SW 1271 (cell line): ENCODE measurements around the gene PRKAG2.

Experiments
- DNase-seq, 2 experiments: peaks; one replicate each; lab custom pipeline; 2025; lab: John Stamatoyannopoulos, UW

PRKAG2 gene

GRCh38 chr7:151865070-151865670, 11.7 kb downstream of the PRKAG2 start:
- DNase-seq: no peak

DNA sequence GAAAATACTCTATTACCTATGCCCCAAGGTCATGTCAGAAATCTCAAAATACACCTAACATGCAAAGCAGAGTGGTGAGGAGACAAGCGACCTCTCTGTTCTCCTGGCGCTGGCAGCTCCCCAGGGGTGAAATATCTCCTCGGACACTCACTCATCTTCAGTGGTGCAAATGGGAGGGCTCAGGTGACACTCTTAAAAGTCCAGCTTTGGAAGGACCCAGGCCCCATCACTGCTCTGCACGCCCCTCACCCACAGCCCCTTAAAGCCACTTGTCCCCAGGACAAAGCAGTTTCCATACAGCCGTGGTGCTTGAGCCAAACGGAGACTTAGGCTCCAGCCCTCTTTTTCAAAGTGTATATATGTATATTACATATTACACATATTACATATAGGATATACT, 12.4 kb downstream of the PRKAG2 start:
- no peak for DNase-seq

GRCh38 chr7:151864081-151864480, 12.8 kb downstream of the PRKAG2 start:
- DNase-seq: no peak

DNA sequence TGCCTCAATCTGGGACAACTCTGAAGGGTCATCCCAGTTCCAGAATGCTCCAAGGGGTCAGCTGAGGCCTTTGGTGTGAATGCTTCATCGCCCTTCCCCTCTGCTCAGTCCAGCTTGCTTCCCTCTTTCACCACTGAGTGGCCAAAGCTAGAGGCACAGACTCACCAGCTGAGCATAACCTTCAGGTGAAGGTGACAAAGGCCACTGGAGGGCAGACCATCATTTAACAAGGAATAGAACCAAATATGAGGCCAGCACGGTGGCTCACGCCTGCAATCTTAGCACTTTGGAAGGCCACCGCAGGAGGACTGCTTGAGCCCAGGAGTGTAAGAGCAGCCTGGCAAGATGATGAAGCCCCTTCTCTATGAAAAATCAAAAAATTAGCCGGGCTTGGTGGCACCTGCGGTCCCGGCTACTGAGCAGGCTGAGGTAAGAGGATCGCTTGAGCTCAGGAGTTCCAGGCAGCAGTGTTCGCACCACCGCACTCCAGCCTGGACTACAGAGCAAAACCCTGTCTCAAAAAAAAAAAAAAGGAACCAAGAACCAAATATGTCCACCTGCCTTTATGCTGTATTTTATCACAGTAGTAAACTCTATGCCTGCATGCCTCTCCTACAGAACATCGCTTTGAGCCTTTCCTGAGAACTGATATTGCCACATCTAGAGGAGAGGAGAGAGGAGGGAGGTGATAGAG, 13.4 kb downstream of the PRKAG2 start:
- no peak for DNase-seq

DNA sequence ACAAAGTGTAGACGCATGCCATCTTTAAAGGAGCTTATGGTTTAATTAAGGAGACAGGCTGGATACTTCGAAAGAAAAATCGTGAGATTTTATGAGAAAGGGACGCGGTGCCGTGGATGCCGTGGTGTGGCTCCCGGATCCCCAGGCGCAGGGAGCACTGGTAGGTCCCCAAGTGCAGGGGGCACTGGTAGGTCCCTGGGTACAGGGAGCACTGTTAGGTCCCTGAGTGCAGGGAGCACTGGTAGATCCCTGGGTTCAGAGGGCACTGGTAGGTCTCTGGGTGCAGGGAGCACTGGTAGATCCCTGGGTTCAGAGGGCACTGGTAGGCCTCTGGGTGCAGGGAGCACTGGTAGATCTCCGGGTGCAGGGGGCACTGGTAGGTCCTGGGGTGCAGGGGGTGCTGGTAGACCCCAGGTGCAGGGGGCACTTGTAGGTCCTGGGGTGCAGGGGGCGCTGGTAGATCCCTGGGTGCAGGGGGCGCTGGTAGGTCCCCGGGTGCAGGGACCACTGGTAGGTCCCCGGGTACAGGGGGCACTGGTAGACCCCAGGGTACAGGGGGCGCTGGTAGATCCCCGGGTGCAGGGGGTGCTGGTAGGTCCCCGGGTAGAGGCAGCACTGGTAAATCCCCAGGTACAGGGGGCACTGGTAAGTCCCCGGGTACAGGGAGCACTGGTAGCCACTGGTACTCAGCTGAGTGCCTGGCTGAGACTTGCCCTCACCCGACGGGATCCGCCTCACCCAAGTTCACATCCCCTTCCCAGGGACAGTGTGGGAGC, 14.1 kb downstream of the PRKAG2 start:
- no peak for DNase-seq

GRCh38 chr7:151861881-151862280, 15.0 kb downstream of the PRKAG2 start:
- no peak for DNase-seq

- DNase-seq: no peak
These were observed 16.1 kb downstream of the PRKAG2 start for GRCh38 chr7:151860771-151861170.

DNA sequence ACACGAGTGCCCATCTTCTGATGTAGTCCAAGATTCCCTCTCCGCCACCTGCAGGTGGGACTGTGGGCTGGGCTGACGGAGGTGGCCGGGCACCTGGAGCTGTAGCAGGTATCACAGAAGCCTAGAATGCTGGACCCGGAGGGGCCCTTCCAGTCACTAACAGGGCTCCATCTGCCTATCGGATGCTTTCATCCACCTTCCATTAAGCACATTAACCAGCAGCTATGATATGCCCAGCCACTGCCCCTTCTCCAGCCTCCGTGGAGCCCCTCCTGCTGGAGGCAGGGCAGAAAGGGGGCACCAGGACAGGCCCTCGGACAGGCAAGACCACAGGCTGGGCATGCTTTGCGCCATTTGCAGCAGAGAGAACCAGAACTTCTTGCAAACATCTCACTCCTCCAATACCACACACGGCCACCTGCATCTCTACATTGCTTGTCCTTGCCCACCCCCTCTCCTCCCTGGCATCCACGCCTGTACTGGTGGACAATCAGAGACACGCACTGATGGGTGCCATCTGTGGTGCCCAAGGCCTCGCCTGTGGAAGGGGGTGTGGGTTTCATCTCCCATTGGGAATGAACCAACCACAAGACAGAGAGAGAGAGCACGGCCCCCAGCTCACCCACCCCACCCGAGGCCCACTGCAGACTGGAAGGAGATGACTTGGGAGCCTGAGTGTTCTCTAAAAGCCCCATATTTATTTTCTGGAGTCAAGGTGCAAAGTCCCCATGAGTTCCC, 16.8 kb downstream of the PRKAG2 start:
- DNase-seq: no peak

GRCh38 chr7:151859111-151859947, 17.6 kb downstream of the PRKAG2 start:
- no peak for DNase-seq

GRCh38 chr7:151858456-151858855, 18.5 kb downstream of the PRKAG2 start:
- DNase-seq: no peak

- DNase-seq: no peak
These were observed 19.0 kb downstream of the PRKAG2 start for GRCh38 chr7:151857866-151858450.

DNA sequence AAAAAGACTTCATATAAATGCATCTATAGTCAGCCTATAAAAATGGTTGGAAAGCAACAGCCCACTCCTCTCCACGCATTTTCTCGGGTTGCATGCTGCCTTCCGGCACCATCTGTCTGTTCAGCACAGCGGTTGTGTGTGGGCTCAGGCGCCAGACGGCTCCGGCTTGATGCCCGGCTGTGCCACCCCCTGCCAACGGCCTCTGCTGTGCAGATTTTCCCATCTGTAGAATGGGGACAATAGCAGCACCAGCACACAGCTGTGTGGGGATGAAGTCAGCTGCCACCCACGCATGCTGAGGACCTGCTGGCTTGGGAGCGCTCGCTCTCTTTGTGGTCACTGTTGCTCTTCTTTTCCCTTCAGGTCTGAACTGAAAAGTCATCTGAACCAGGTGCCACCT, 19.5 kb downstream of the PRKAG2 start:
- DNase-seq: no peak

GRCh38 chr7:151856516-151856915, 20.4 kb downstream of the PRKAG2 start:
- DNase-seq: no peak

GRCh38 chr7:151856098-151856497, 20.8 kb downstream of the PRKAG2 start:
- no peak for DNase-seq

GRCh38 chr7:151854720-151855071, 22.2 kb downstream of the PRKAG2 start:
- no peak for DNase-seq

GRCh38 chr7:151853896-151854719, 22.8 kb downstream of the PRKAG2 start:
- DNase-seq: no peak

DNA sequence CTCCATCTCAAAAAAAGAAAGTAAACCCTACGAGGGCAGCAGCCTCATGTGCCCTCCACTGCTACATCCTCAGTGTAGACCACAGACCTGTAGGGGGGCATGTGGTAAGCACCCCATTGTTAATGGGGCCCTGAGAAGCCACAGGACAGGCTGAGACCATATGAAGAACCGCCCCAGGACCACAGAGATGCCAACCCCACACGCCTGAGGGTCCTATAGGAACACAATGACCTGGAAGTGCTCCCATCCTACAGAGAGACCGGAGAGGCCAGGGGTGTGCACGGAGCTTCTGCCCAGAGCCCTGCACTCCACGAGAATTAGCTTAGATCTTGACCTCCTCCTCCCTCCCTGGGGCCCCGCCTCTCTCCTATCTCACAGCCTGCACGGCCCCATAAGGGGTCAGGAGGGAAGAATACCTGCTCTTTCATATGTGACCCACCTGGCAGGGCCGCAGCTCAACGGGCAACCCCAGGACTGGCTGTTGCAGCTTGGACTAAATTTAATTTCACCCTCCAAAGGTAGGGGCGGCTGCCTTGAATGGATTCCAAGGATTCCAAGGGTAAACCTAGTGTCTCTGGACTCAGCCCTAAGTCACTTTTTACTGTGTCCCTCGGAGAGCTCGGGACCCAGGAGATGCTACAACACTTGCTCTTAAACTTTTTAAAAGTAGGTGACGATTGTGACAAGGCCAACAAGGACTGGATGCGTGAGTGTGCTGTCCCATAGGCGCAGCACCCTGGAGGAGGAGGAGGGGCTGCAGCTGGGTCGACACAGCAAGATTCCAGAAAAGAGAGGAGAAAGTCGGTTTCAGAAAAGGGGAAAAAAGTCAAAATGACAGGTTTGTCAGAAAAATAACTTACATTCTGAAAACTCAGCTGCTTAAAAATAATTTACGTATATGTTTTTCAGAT, 24.2 kb downstream of the PRKAG2 start:
- DNase-seq: no peak

DNA sequence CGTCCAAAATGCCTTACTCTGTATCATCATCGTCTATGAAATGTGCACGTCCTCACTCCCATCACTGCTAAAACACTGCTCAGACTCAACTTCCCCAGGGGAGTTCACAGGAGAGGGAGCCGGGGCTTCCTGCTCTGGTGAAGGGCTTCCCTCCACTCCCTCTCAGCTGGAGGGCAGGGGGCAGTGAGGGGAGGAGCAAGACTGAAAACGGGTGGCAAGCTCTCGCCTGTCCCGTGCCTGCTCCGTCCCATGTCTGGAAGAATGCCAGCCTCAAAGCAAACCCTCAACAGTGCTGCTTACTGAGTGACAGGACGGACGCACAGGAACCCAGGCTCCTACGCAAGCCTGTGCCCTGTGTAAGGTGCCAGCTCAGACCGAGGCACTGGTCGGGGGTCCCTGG, 25.1 kb downstream of the PRKAG2 start:
- no peak for DNase-seq

DNA sequence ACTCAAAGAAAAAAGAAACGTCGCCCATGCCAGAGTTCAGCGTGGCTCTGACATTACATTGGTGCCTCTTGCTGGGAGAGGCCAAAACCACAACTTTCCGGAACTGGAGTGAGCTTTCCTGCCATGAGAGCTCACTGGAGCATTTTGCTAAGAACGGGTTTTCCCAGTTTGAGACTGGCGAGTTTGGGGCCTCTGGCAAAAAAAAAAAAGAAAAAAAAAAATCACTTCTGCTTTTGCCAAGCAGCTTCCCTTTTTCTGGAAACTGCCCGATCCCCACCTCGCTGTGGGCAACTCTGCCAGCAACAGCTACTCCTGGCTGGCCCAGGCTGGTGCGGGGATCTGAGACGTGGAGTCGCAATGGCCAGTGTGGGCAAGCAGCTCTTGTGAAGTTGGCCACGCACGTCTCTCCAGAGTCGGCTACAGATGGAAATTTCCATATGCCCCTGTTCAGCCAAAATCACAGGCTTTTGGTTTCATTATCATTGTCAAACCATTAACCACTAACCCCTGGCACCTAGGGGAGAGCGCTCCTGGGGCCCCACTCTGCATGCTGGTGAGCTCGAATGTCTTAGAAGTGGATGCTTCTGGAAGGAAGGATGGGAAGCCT, 25.7 kb downstream of the PRKAG2 start:
- no peak for DNase-seq
